Tibial artery (tissue), 4 donors: Measurements from ENCODE around the gene ARHGAP44.
"Not testable (repeated sequence)": the region's sequence is repeated elsewhere in the genome, so short reads cannot be mapped to it uniquely, and the experiment has no call there.

Source experiments
- DNase-seq, 2 donors: peaks; one replicate each; pipeline ENCODE4 v3.0.0-alpha.2; 2019
- H3K27ac ChIP-seq, 2 donors: fragments of 200-600 bp; sonication (generic) in 1 of 2; 1 replicate in 1 of 2; 2 replicates in 1 of 2; pipeline ENCODE4 v1.5.1; 2018 to 2019; ENCODE audit warnings: mild to moderate bottlenecking in 1 of 2
- H3K27me3 ChIP-seq, 2 donors: fragments of 200-600 bp; sonication (generic) in 1 of 2; one replicate each; pipeline versions ENCODE4 v1.5.1 to v1.6.0; 2016 to 2019
- H3K36me3 ChIP-seq, 3 donors: fragments of 200-600 bp; sonication (generic) in 2 of 3; one replicate each; pipeline ENCODE4 v1.5.1; 2016 to 2019; ENCODE audit warnings: mild to moderate bottlenecking in 2 of 3
- H3K4me1 ChIP-seq, 4 donors: fragments of 200-600 bp; sonication (generic) in 2 of 4; 1 replicate in 3 of 4; 2 replicates in 1 of 4; pipeline ENCODE4 v1.5.1; 2016 to 2019
- H3K4me3 ChIP-seq, 2 donors: fragments of 200-600 bp; sonication (generic) in 1 of 2; 1 replicate in 1 of 2; 2 replicates in 1 of 2; pipeline ENCODE4 v1.5.1; 2018 to 2019; ENCODE audit warnings: mild to moderate bottlenecking in 2 of 2
- H3K9me3 ChIP-seq, 3 donors: fragments of 200-600 bp; sonication (generic) in 1 of 3; one replicate each; pipeline ENCODE4 v1.5.1; 2016 to 2019
- intact Hi-C: fragments of 100-400 bp; cut with DNase I; formaldehyde crosslinking; loops from one replicate; pipeline ENCODE4 v1.15.0; 2023; ENCODE audit warnings: low total_unique reads
- TF ChIP-seq, protein P1 (sequence below), 2 experiments: fragments of 200-600 bp in 1 of 2; fragments of 450-650 bp in 1 of 2; IDR thresholded peaks; one replicate each; pipeline ENCODE4 v1.5.1; 2017 to 2019; ENCODE audit warnings: antibody characterized with exemption in 2 of 2, mild to moderate bottlenecking in 1 of 2, moderate library complexity in 1 of 2

Gene ARHGAP44

DNA sequence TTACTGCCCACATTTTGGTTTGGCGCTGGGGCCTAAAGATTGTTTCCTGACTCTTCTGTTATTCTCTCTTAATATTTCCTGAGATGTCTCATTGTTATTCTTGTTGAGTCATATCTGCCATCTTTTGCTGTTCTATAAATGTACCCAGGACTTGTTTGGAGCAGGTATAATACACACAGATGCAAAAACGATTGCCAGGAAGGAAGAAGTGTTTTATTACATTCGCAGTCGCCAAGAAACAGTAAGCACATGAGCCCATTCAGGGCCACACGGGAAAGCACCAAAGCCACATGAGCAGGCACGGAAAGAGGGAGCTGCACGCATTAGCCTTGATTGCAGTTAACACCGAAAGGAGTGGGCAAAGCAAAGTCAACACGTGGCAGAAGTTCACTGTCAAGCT, 70.2 kb downstream of the ARHGAP44 start:
- intact Hi-C loops = no loop called here

DNA sequence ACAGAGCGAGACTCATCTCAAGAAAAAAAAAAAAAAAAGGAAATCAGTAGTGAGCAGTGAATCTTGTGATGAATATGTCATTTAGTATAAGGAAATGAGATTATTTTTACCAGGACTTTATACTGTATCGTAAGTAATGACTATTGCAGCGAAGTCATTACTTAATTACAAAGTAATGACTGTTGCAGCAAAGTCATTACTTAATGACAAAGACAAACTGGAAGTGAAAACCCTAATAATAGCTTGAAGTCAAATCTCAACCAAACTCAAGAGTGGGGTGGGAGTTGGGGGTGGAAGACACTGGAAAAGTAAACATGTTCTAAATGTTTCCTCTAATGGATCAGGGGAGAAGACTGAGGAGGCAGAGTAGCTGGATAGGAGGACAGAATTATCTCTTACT, 76.5 kb downstream of the ARHGAP44 start:
- H3K27ac ChIP-seq = no peak overlapping the region
- no peak for DNase-seq
- H3K4me3 ChIP-seq = no peak overlapping the region
- H3K4me1 ChIP-seq = no peaks in the 10 kb centered on the region
- H3K36me3 ChIP-seq = no peaks in the 10 kb centered on the region
- H3K27me3 ChIP-seq = no peaks in the 10 kb centered on the region
- H3K9me3 ChIP-seq = peaks cover 0 to 4% (median 0%) of the 10 kb centered on the region in 3 donors
- TF ChIP-seq, protein P1, sequence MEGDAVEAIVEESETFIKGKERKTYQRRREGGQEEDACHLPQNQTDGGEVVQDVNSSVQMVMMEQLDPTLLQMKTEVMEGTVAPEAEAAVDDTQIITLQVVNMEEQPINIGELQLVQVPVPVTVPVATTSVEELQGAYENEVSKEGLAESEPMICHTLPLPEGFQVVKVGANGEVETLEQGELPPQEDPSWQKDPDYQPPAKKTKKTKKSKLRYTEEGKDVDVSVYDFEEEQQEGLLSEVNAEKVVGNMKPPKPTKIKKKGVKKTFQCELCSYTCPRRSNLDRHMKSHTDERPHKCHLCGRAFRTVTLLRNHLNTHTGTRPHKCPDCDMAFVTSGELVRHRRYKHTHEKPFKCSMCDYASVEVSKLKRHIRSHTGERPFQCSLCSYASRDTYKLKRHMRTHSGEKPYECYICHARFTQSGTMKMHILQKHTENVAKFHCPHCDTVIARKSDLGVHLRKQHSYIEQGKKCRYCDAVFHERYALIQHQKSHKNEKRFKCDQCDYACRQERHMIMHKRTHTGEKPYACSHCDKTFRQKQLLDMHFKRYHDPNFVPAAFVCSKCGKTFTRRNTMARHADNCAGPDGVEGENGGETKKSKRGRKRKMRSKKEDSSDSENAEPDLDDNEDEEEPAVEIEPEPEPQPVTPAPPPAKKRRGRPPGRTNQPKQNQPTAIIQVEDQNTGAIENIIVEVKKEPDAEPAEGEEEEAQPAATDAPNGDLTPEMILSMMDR (IDR thresholded peaks at IDR 0.05) = no peak
- intact Hi-C loops = no loop called here

More for the DNA sequence above, 70.2 kb downstream of the ARHGAP44 start:
- DNase-seq = no peak
- Histone ChIP-seq H3K27me3 (no peaks in the 10 kb centered on the region), H3K4me3 (no peak overlapping the region), H3K4me1 (no peaks in the 10 kb centered on the region), H3K27ac (no peak overlapping the region), H3K9me3 (no peaks in the 10 kb centered on the region), H3K36me3 (no peaks in the 10 kb centered on the region)
- TF ChIP-seq, protein P1 (IDR thresholded peaks at IDR 0.05) = no peak

DNA sequence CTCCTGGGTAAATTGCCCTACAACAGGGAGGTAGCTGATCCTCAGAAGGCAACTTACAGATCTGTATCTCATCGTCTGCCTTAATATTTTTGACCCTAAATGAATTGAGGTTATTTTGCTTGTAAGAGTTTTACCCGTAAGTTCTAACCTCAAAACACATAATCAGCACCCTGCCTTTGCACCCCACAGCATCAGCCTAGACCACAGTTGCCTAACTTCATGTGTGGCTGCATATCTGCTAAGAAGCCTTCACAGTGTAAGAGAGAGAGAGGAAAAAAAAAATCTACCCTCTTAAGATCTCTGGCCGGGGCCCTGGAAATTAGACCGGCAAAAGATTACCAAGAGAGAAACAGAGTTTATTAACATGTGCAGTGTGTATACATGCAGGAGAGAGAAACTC, 76.9 kb downstream of the ARHGAP44 start:
- Histone ChIP-seq H3K9me3 (peaks cover 0 to 4% (median 2%) of the 10 kb centered on the region in 3 donors), H3K4me1 (no peaks in the 10 kb centered on the region), H3K36me3 (no peaks in the 10 kb centered on the region), H3K27ac (no peak overlapping the region), H3K4me3 (no peak overlapping the region), H3K27me3 (no peaks in the 10 kb centered on the region)
- intact Hi-C loops = no loop called here
- DNase-seq = no peak
- TF ChIP-seq, protein P1 (IDR thresholded peaks at IDR 0.05) = no peak

DNA sequence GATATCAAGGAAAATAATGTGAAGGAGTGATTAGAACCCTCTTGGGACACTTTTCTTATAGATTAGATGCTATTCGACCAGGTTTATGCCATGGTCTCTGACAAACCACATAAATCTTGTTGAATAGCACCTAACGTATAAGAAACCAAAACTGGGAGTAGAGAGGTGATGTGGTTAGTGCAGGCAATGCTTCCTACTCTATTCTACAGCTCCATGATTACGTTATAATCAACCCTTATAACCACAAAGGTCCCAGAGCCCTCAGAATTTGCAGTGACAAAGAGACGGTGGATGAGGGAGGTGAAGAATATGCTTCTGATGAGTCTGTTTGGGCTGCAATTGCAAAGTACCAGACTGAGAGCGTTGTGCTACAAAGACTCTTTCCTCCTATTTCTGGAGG, 78.4 kb downstream of the ARHGAP44 start:
- no peak for DNase-seq
- peaks cover 0 to 15% (median 7%) of the 10 kb centered on the region in 3 donors for H3K9me3 ChIP-seq
- no peak overlapping the region for H3K4me3 ChIP-seq
- intact Hi-C loops = no loop called here
- no peak overlapping the region for H3K27ac ChIP-seq
- TF ChIP-seq, protein P1 (IDR thresholded peaks at IDR 0.05) = no peak
- H3K4me1 ChIP-seq = no peaks in the 10 kb centered on the region
- no peaks in the 10 kb centered on the region for H3K36me3 ChIP-seq
- H3K27me3 ChIP-seq = no peaks in the 10 kb centered on the region

DNA sequence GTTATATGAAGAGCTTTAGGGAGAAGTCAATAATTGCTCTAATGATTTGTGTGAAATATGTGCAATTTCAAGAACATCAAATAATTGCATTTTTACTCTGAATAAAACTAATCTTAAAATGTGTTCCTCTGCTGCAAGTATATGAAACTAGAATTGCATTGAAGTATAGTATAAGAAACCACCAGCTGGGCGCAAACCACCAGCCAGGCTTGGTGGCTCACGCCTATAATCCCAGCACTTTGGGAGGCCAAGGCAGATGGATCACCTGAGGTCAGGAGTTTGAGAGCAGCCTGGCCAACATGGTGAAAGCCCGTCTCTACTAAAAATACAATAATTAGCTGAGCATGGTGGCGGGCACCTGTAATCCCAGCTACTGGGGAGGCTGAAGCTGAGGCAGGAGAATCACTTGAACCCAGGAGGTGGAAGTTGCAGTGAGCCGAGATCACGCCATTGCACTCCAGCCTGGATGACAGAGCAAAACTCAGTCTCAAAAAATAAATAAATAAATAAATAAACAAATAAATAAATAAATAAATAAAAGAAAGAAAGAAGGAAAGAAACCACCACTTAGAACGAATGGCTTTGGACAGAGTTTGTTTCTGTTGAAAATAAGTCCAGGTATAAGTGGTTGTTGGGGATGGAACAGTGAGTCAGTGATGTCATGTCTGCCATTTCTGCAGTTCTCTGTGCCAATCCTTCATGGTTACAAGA, 84.3 kb downstream of the ARHGAP44 start:
- not testable (repeated sequence) for H3K27me3 ChIP-seq, H3K4me3 ChIP-seq, H3K36me3 ChIP-seq, H3K27ac ChIP-seq, H3K4me1 ChIP-seq, DNase-seq
- intact Hi-C loops = loop anchor here (5.0 kb wide), 1 partner anchor 1106 kb away; no protein-coding TSS in a partner anchor
- peaks cover 0 to 15% (median 7%) of the 10 kb centered on the region in 3 donors for H3K9me3 ChIP-seq

DNA sequence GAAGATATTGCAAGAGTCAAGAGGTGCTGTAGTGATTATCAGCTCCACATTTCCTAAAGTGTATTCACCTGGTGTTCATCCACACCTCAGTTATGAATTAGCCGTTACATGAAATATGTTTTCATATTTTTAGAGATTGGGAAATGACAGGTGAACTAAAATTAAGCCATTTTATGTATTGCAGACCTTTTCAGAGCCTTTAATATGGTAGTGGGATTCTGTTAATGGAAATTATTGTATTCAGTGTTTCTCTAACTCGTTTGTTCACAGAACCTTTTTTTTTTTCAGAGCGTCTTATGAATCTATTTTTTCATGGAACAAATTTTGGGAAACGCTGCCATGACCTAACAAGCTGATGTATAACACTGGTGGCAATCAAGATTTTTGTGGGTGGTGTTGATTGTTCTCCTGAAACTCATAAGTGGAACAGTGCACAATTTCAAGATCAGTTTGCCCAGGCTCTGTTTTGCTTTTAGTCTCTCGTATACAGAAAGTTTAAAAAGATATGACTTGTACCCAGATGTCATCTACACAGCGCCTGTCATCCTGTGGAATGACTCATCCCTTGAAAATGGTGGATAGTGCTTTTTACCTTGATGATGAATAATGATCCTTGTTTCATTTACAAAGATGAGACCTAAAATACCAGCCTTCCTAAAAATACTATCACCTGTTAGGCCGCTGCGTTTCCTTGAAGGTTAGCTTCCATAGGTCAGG, 88.8 kb downstream of the ARHGAP44 start:
- Histone ChIP-seq H3K9me3 (no peaks in the 10 kb centered on the region), H3K4me1 (no peaks in the 10 kb centered on the region), H3K4me3 (no peak overlapping the region), H3K36me3 (no peaks in the 10 kb centered on the region), H3K27ac (no peak overlapping the region), H3K27me3 (no peaks in the 10 kb centered on the region)
- TF ChIP-seq, protein P1 (IDR thresholded peaks at IDR 0.05) = no peak
- DNase-seq = no peak
- intact Hi-C loops = no loop called here

DNA sequence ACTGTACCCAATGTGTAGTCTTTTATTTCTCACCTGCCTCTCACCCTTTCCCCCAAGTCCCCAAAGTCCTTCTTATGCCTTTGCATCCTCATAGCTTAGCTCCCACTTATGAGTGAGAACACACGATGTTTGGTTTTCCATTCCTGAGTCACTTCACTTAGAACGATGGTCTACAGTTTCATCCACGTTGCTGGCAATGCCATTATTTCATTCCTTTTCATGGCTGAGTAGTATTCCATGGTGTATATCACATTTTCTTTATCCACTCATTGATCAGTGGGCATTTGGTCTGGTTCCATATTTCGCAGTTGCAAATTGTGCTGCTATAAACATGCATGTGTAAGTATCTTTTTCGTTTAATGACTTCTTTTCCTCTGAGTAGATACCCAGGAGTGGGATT, 89.8 kb downstream of the ARHGAP44 start:
- H3K4me1 ChIP-seq, intact Hi-C loops, H3K4me3 ChIP-seq, H3K27me3 ChIP-seq, H3K27ac ChIP-seq, H3K9me3 ChIP-seq, DNase-seq, H3K36me3 ChIP-seq: not testable (repeated sequence)
